WTC11 (cell line): ENCODE measurements around the gene UBAP2L. TPM values are rescaled to one million over a fixed set of nuclear protein-coding genes. Genes with fewer than 3 reads are reported as not detected.

Experiments
- ATAC-seq: fragments of 200-7000 bp; cut with Tn5 transposase; 2 replicates; pipeline ENCODE4 v1.10.0; 2021; ENCODE audit warnings: mild to moderate bottlenecking, moderate library complexity
- CTCF ChIA-PET: fragments of 300-600 bp; sonication (Branson Sonifier 250); formaldehyde crosslinking; loops from one replicate; lab custom pipeline; 2021; ENCODE audit warnings: antibody characterized with exemption; lab: Charles Lee
- POLR2A ChIA-PET: fragments of 350-600 bp; sonication (Branson Sonifier 250); formaldehyde crosslinking; loops from one replicate; lab custom pipeline; 2021; ENCODE audit warnings: antibody characterized with exemption; lab: Charles Lee
- DNase-seq: peaks from one replicate; pipeline ENCODE4 v3.0.0; 2021; ENCODE audit warnings: low spot score
- H3K27ac Mint-ChIP-seq: 2 replicates; pipeline ENCODE4 v1.8.0; 2021; ENCODE audit warnings: mixed read lengths
- H3K27me3 Mint-ChIP-seq: 2 replicates; pipeline ENCODE4 v1.8.0; 2021; ENCODE audit warnings: low read depth, mild to moderate bottlenecking, moderate library complexity, mixed read lengths
- H3K36me3 Mint-ChIP-seq: 2 replicates; pipeline ENCODE4 v1.8.0; 2021; ENCODE audit warnings: mixed read lengths
- H3K4me1 Mint-ChIP-seq: 2 replicates; pipeline ENCODE4 v1.8.0; 2022; ENCODE audit warnings: mixed read lengths
- H3K4me3 Mint-ChIP-seq: 2 replicates; pipeline ENCODE4 v1.8.0; 2021; ENCODE audit warnings: mild to moderate bottlenecking, moderate library complexity, mixed read lengths
- H3K9me3 Mint-ChIP-seq: 2 replicates; pipeline ENCODE4 v1.8.0; 2021; ENCODE audit warnings: mixed read lengths
- CREB1 ChIP-seq: sonication (generic); formaldehyde crosslinking; IDR thresholded peaks from 2 replicates; pipeline ENCODE4 v1.8.0; 2023; ENCODE audit warnings: mild to moderate bottlenecking, missing genetic modification reagents
- E2F1 ChIP-seq: sonication (generic); formaldehyde crosslinking; IDR thresholded peaks from 2 replicates; pipeline ENCODE4 v1.8.0; 2022; ENCODE audit warnings: mild to moderate bottlenecking, missing genetic modification reagents
- ESRRA ChIP-seq: sonication (generic); formaldehyde crosslinking; IDR thresholded peaks from 2 replicates; pipeline ENCODE4 v1.8.1; 2022; ENCODE audit warnings: mild to moderate bottlenecking, missing genetic modification reagents, borderline replicate concordance
- FOXP1 ChIP-seq: sonication (generic); formaldehyde crosslinking; IDR thresholded peaks from 2 replicates; pipeline ENCODE4 v1.8.0; 2022; ENCODE audit warnings: missing genetic modification reagents, mild to moderate bottlenecking, moderate library complexity, borderline replicate concordance
- MYBL2 ChIP-seq: sonication (generic); formaldehyde crosslinking; IDR thresholded peaks from 2 replicates; pipeline ENCODE4 v1.8.1; 2023; ENCODE audit warnings: mild to moderate bottlenecking, moderate library complexity, missing genetic modification reagents
- NFE2L1 ChIP-seq: sonication (generic); formaldehyde crosslinking; IDR thresholded peaks from 2 replicates; pipeline ENCODE4 v1.8.1; 2023; ENCODE audit warnings: missing genetic modification reagents
- NFYB ChIP-seq: sonication (generic); formaldehyde crosslinking; conservative IDR thresholded peaks from 2 replicates; pipeline ENCODE4 v1.8.0; 2022; ENCODE audit warnings: low read depth, missing genetic modification reagents
- OVOL2 ChIP-seq: fragments of 250-450 bp; sonication (Bioruptor Pico); IDR thresholded peaks from 2 replicates; pipeline ENCODE4 v1.9.0; 2021; ENCODE audit warnings: mild to moderate bottlenecking, borderline replicate concordance
- PRRX2 ChIP-seq: fragments of 250-450 bp; sonication (Bioruptor Pico); IDR thresholded peaks from 2 replicates; pipeline ENCODE4 v1.8.0; 2021; ENCODE audit warnings: mild to moderate bottlenecking
- TP53 ChIP-seq: sonication (generic); formaldehyde crosslinking; IDR thresholded peaks from 2 replicates; pipeline ENCODE4 v1.8.1; 2023; ENCODE audit warnings: mild to moderate bottlenecking, missing genetic modification reagents
- USF2 ChIP-seq: sonication (generic); formaldehyde crosslinking; IDR thresholded peaks from 2 replicates; pipeline ENCODE4 v1.8.1; 2023; ENCODE audit warnings: mild to moderate bottlenecking, missing genetic modification reagents, moderate library complexity
- ZNF121 ChIP-seq: sonication (generic); formaldehyde crosslinking; IDR thresholded peaks from 2 replicates; pipeline ENCODE4 v1.8.0; 2023; ENCODE audit warnings: missing genetic modification reagents
- ZNF219 ChIP-seq: sonication (generic); formaldehyde crosslinking; IDR thresholded peaks from 2 replicates; pipeline ENCODE4 v1.8.0; 2023; ENCODE audit warnings: missing genetic modification reagents, mild to moderate bottlenecking, borderline replicate concordance
- ZNF317 ChIP-seq: sonication (generic); formaldehyde crosslinking; IDR thresholded peaks from 2 replicates; pipeline ENCODE4 v1.8.1; 2023; ENCODE audit warnings: low read depth, mild to moderate bottlenecking, moderate library complexity, missing genetic modification reagents, borderline replicate concordance
- ZNF416 ChIP-seq: fragments of 250-450 bp; sonication (Bioruptor Pico); IDR thresholded peaks from 2 replicates; pipeline ENCODE4 v1.9.0; 2021; ENCODE audit warnings: mild to moderate bottlenecking, inconsistent platforms
- ZSCAN18 ChIP-seq: fragments of 250-450 bp; sonication (Bioruptor Pico); IDR thresholded peaks from 2 replicates; pipeline ENCODE4 v2.1.2; 2022; ENCODE audit warnings: mild to moderate bottlenecking, moderate library complexity
- total RNA-seq: library from RNA; stranded (reverse); gene quantifications from 3 replicates; pipeline ENCODE4 v1.2.3, GENCODE V29; 2021
- TF ChIP-seq, protein P1 (sequence below): sonication (generic); formaldehyde crosslinking; IDR thresholded peaks from 2 replicates; pipeline ENCODE4 v1.8.0; 2022; ENCODE audit warnings: mild to moderate bottlenecking, missing genetic modification reagents
- TF ChIP-seq, protein P2 (sequence below): sonication (generic); formaldehyde crosslinking; IDR thresholded peaks from 2 replicates; pipeline ENCODE4 v1.8.1; 2022; ENCODE audit warnings: mild to moderate bottlenecking, moderate library complexity, missing genetic modification reagents
- TF ChIP-seq, protein P3 (sequence below): sonication (generic); formaldehyde crosslinking; IDR thresholded peaks from 2 replicates; pipeline ENCODE4 v1.8.0; 2023; ENCODE audit warnings: missing genetic modification reagents
- TF ChIP-seq, protein P4 (sequence below): sonication (generic); formaldehyde crosslinking; IDR thresholded peaks from 2 replicates; pipeline ENCODE4 v1.8.1; 2022; ENCODE audit warnings: mild to moderate bottlenecking, missing genetic modification reagents, moderate library complexity, borderline replicate concordance
- TF ChIP-seq, protein P5 (sequence below): fragments of 250-450 bp; sonication (Bioruptor Pico); IDR thresholded peaks from 2 replicates; pipeline ENCODE4 v1.9.0; 2021; ENCODE audit warnings: mild to moderate bottlenecking

UBAP2L gene
- total RNA-seq, 1 experiment from 2014 or later: 205 TPM

- CTCF ChIA-PET: no interaction called here
- H3K9me3 Mint-ChIP-seq: no peaks in the 10 kb centered on the region
- peaks cover 87% of the 10 kb centered on the region for H3K36me3 Mint-ChIP-seq
- POLR2A ChIA-PET: no interaction called here
- H3K27ac Mint-ChIP-seq: no peak overlapping the region
- no peak for DNase-seq
- no peaks in the 10 kb centered on the region for H3K4me1 Mint-ChIP-seq
- no peak for ATAC-seq
- no peaks in the 10 kb centered on the region for H3K27me3 Mint-ChIP-seq
- TF ChIP-seq USF2 (CRISPR knock-in tag) (no peak), ZNF121 (0 out of 2 replicates have a peak, but pooled peaks have one; percentile 33), MYBL2 (CRISPR knock-in tag) (no peak), ZNF317 (CRISPR knock-in tag) (no peak)
- TF ChIP-seq, all 79 proteins: peak for 1
- no peak overlapping the region for H3K4me3 Mint-ChIP-seq
Measured at GRCh38 chr1:154260127-154260526, 39.4 kb downstream of the UBAP2L start.

DNA sequence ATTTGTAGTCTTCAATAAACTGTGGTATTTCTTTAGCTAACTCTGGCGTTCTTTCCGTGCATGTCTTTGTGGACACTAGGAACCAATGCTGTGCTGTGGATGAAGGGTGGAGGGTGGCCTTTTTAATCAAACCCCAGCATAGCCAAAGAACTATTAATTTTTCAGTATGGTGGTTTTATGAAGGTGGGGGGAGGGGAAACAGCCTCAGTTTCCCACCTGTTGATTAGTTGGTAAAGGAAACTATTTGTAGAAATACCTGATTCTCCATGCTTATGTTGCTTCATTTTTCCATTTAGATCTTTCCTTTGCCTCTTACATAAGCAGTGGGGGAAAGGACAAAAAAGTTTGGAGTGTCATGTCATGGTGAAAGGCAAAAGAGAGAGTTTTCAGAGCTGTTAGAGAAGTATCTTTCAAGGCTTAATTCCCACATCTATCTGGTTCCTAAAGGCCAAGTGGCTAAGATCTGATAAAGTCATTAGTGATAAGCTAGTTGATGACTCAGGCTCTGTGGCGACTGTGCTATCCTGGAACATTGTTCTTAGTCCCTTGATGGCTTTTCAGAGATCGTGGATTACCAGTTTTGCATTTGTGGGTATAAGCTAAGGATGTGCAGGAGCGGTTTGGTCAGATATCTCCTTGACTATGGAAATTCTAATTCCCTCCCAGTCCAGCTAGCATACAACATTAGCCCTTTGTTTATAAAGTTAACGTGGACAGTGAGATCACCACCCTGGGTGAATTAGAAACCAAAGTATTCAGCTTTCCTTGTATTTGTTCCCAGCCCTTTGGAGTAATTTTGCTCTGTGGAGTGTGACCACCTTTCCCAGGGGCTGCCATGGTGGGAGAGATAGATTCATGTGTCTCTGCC is 42.9 kb downstream of the UBAP2L start:
- CTCF ChIA-PET: interaction anchor here (1.4 kb wide), 1 partner anchor 71 kb away, joined by 3 read pairs; no protein-coding TSS in a partner anchor
- peaks cover 59% of the 10 kb centered on the region for H3K36me3 Mint-ChIP-seq
- TF ChIP-seq ZNF416 (CRISPR knock-in tag): no peak
- TF ChIP-seq, protein P1, sequence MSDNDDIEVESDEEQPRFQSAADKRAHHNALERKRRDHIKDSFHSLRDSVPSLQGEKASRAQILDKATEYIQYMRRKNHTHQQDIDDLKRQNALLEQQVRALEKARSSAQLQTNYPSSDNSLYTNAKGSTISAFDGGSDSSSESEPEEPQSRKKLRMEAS: no peak
- TF ChIP-seq, protein P2, sequence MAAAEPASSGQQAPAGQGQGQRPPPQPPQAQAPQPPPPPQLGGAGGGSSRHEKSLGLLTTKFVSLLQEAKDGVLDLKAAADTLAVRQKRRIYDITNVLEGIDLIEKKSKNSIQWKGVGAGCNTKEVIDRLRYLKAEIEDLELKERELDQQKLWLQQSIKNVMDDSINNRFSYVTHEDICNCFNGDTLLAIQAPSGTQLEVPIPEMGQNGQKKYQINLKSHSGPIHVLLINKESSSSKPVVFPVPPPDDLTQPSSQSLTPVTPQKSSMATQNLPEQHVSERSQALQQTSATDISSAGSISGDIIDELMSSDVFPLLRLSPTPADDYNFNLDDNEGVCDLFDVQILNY: no peak
- TF ChIP-seq ZSCAN18 (CRISPR knock-in tag): no peak
- no peak for TF ChIP-seq FOXP1 (CRISPR knock-in tag)
- no peak for TF ChIP-seq NFYB (CRISPR knock-in tag)
- no peak for TF ChIP-seq NFE2L1 (CRISPR knock-in tag)
- TF ChIP-seq CREB1 (CRISPR knock-in tag): no peak
- TF ChIP-seq E2F1 (CRISPR knock-in tag): no peak
- no peak for TF ChIP-seq ESRRA (CRISPR knock-in tag)
- TF ChIP-seq OVOL2 (CRISPR knock-in tag): no peak
- TF ChIP-seq, protein P3, sequence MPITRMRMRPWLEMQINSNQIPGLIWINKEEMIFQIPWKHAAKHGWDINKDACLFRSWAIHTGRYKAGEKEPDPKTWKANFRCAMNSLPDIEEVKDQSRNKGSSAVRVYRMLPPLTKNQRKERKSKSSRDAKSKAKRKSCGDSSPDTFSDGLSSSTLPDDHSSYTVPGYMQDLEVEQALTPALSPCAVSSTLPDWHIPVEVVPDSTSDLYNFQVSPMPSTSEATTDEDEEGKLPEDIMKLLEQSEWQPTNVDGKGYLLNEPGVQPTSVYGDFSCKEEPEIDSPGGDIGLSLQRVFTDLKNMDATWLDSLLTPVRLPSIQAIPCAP (CRISPR knock-in tag): no peak
- no peak for TF ChIP-seq ZNF219 (CRISPR knock-in tag)
- TF ChIP-seq, protein P4, sequence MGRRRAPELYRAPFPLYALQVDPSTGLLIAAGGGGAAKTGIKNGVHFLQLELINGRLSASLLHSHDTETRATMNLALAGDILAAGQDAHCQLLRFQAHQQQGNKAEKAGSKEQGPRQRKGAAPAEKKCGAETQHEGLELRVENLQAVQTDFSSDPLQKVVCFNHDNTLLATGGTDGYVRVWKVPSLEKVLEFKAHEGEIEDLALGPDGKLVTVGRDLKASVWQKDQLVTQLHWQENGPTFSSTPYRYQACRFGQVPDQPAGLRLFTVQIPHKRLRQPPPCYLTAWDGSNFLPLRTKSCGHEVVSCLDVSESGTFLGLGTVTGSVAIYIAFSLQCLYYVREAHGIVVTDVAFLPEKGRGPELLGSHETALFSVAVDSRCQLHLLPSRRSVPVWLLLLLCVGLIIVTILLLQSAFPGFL: no peak
- no peak for TF ChIP-seq PRRX2
- no peak for TF ChIP-seq TP53 (CRISPR knock-in tag)
- TF ChIP-seq, protein P5, sequence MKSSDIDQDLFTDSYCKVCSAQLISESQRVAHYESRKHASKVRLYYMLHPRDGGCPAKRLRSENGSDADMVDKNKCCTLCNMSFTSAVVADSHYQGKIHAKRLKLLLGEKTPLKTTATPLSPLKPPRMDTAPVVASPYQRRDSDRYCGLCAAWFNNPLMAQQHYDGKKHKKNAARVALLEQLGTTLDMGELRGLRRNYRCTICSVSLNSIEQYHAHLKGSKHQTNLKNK (CRISPR knock-in tag): no peak
- H3K27me3 Mint-ChIP-seq: no peaks in the 10 kb centered on the region
- DNase-seq: no peak
- H3K4me3 Mint-ChIP-seq: no peak overlapping the region
- no peaks in the 10 kb centered on the region for H3K4me1 Mint-ChIP-seq
- H3K27ac Mint-ChIP-seq: no peak overlapping the region; the same call in none of the 2 replicates
- no peak for ATAC-seq
- H3K9me3 Mint-ChIP-seq: no peaks in the 10 kb centered on the region
- POLR2A ChIA-PET: no interaction called here
